IMR-90 (cell line): ENCODE results near the gene INPP5D. TPM values are rescaled to one million over a fixed set of nuclear protein-coding genes. Genes with fewer than 3 reads are reported as not detected.
A peak's percentile ranks its signal among the peaks of the same experiment; 100 is the strongest.

Source experiments
- ATAC-seq: fragments of 200-7000 bp; cut with Tn5 transposase; 2 replicates; pipeline ENCODE4 v1.9.1; 2020; ENCODE audit warnings: low read depth, mild to moderate bottlenecking, moderate library complexity
- BruUV-seq: library from RNA; stranded (reverse); fragments of 400-500 nt; replicated peaks from 2 replicates; lab custom pipeline; 2021; lab: Mats Ljungman, UMichigan
- CTCF ChIA-PET: fragments of 300-600 bp; formaldehyde crosslinking; extraction: SDS; loops from one replicate; lab custom pipeline; 2021; ENCODE audit warnings: antibody characterized with exemption; lab: Yijun Ruan, JAX
- POLR2A ChIA-PET: fragments of 300-600 bp; sonication (Branson Sonifier 250); formaldehyde crosslinking; loops from one replicate; lab custom pipeline; 2022; ENCODE audit warnings: antibody characterized with exemption; ENCODE audit not compliant: unreplicated experiment; lab: Charles Lee
- DNase-seq: peaks from one replicate; pipeline ENCODE4 v3.0.0; 2013
- H2AFZ ChIP-seq: replicated peaks from 2 replicates; pipeline ENCODE3; 2013; ENCODE audit warnings: low read length, mild to moderate bottlenecking; ENCODE audit not compliant: poor library complexity
- H2AK5ac ChIP-seq: 2 replicates; pipeline ENCODE4 v1.6.1; 2013; ENCODE audit warnings: low read depth, low read length, inconsistent platforms
- H2AK9ac ChIP-seq: replicated peaks from 2 replicates; pipeline ENCODE3; 2013; ENCODE audit warnings: mild to moderate bottlenecking, low read depth, low read length, moderate library complexity; ENCODE audit not compliant: poor library complexity
- H2BK120ac ChIP-seq: 2 replicates; pipeline ENCODE4 v1.6.1; 2013; ENCODE audit warnings: low read depth, low read length, inconsistent platforms
- H2BK15ac ChIP-seq: 3 replicates; pipeline ENCODE4 v1.6.1; 2013; ENCODE audit warnings: low read depth, low read length, inconsistent platforms
- H2BK20ac ChIP-seq: 2 replicates; pipeline ENCODE4 v1.6.1; 2013; ENCODE audit warnings: low read depth, mild to moderate bottlenecking, inconsistent platforms, low read length, moderate library complexity
- H2BK5ac ChIP-seq: 2 replicates; pipeline ENCODE4 v1.6.1; 2013; ENCODE audit warnings: mild to moderate bottlenecking, low read depth, low read length, inconsistent platforms; ENCODE audit not compliant: poor library complexity, severe bottlenecking
- H3K14ac ChIP-seq: replicated peaks from 2 replicates; pipeline ENCODE4 v1.6.1; 2013; ENCODE audit warnings: low read depth, low read length, inconsistent platforms
- H3K18ac ChIP-seq: 2 replicates; pipeline ENCODE4 v1.6.1; 2013; ENCODE audit warnings: low read depth, low read length, control low read depth
- H3K23ac ChIP-seq: 2 replicates; pipeline ENCODE4 v1.6.1; 2013; ENCODE audit warnings: low read depth, low read length, inconsistent platforms
- H3K27ac ChIP-seq: 2 replicates; pipeline ENCODE4 v1.5.1; 2013; ENCODE audit warnings: mild to moderate bottlenecking, control low read depth, low read length; ENCODE audit not compliant: insufficient read depth
- H3K27me3 ChIP-seq: 2 replicates; pipeline ENCODE4 v1.6.1; 2013; ENCODE audit warnings: low read length; ENCODE audit not compliant: control insufficient read depth, insufficient read depth
- H3K36me3 ChIP-seq: 2 replicates; pipeline ENCODE4 v1.6.1; 2013; ENCODE audit warnings: low read length, mixed read lengths; ENCODE audit not compliant: control insufficient read depth, insufficient read depth
- H3K4ac ChIP-seq: 2 replicates; pipeline ENCODE4 v1.6.1; 2013; ENCODE audit warnings: low read depth, low read length, inconsistent platforms
- H3K4me1 ChIP-seq: 2 replicates; pipeline ENCODE4 v1.6.1; 2013; ENCODE audit warnings: low read length, mixed read lengths; ENCODE audit not compliant: control insufficient read depth, insufficient read depth
- H3K4me2 ChIP-seq: 2 replicates; pipeline ENCODE4 v1.6.1; 2013; ENCODE audit warnings: low read depth, mild to moderate bottlenecking, control low read depth, low read length, moderate library complexity
- H3K4me3 ChIP-seq: 2 replicates; pipeline ENCODE4 v1.5.1; 2013; ENCODE audit warnings: low read depth, mild to moderate bottlenecking, control low read depth, low read length, moderate library complexity; ENCODE audit not compliant: insufficient read depth
- H3K56ac ChIP-seq: 2 replicates; pipeline ENCODE4 v1.6.1; 2013; ENCODE audit warnings: low read length, inconsistent platforms; ENCODE audit not compliant: insufficient read depth; ENCODE audit errors: extremely low read depth
- H3K79me1 ChIP-seq, 2 experiments: 2 replicates each; pipeline ENCODE4 v1.6.1; 2013; ENCODE audit warnings: low read length in 2 of 2, inconsistent platforms in 1 of 2, low read depth in 1 of 2
- H3K9ac ChIP-seq: 2 replicates; pipeline ENCODE4 v1.6.1; 2013; ENCODE audit warnings: low read depth, low read length, control low read depth
- H3K9me1 ChIP-seq: 2 replicates; pipeline ENCODE4 v1.6.1; 2013; ENCODE audit warnings: low read length, inconsistent platforms; ENCODE audit not compliant: insufficient read depth
- H3K9me3 ChIP-seq: 2 replicates; pipeline ENCODE4 v1.6.1; 2013; ENCODE audit warnings: low read length; ENCODE audit not compliant: control insufficient read depth, insufficient read depth
- H4K20me1 ChIP-seq: 2 replicates; pipeline ENCODE4 v1.6.1; 2013; ENCODE audit warnings: low read length, inconsistent platforms; ENCODE audit not compliant: insufficient read depth
- H4K5ac ChIP-seq: 2 replicates; pipeline ENCODE4 v1.6.1; 2013; ENCODE audit warnings: mild to moderate bottlenecking, low read depth, low read length, control low read depth
- H4K8ac ChIP-seq, 2 experiments: 2 replicates each; pipeline ENCODE4 v1.6.1; 2013; ENCODE audit warnings: low read depth in 2 of 2, low read length in 2 of 2, control low read depth in 1 of 2, inconsistent platforms in 1 of 2
- H4K91ac ChIP-seq: 2 replicates; pipeline ENCODE4 v1.6.1; 2013; ENCODE audit warnings: low read depth, low read length, inconsistent platforms; ENCODE audit not compliant: insufficient read depth
- CHD1 ChIP-seq: IDR thresholded peaks from 2 replicates; pipeline ENCODE4 v1.6.1; 2012; ENCODE audit warnings: low read depth, low read length, improper control_type of control experiment
- RCOR1 ChIP-seq: IDR thresholded peaks from 2 replicates; pipeline ENCODE4 v1.6.1; 2012; ENCODE audit warnings: mild to moderate bottlenecking, low read length, improper control_type of control experiment; ENCODE audit not compliant: insufficient replicate concordance
- WGBS, 2 experiments: methylation state at CpG; one replicate each; pipeline versions ENCODE4 v1.1.5 to v1.1.7; 2013; ENCODE audit warnings: missing lambda C conversion rate in 2 of 2; ENCODE audit not compliant: insufficient read length in 1 of 2; ENCODE audit errors: extremely low coverage in 2 of 2; 5-methylcytosine and 5-hydroxymethylcytosine counted together
- dilution Hi-C: fragments of 300-500 bp; cut with HindIII; formaldehyde crosslinking; loops from one replicate; pipeline ENCODE4 v1.14.3; 2018; ENCODE audit warnings: low sequenced_read_pairs; ENCODE audit not compliant: unreplicated experiment
- in situ Hi-C: fragments of 300-500 bp; cut with MboI; formaldehyde crosslinking; loops from 3 replicates; pipeline ENCODE4 v1.14.3; 2019; ENCODE audit warnings: low sequenced_read_pairs, inconsistent platforms, mixed read lengths
- intact Hi-C: fragments of 100-400 bp; cut with micrococcal nuclease; formaldehyde crosslinking; loops from 2 replicates; pipeline ENCODE4 v1.10.0; 2022
- polyA plus RNA-seq, 3 experiments: library from polyadenylated mRNA; depleted of rRNA; stranded (reverse); fragments of >200 nt; gene quantifications; 2 replicates each; pipeline ENCODE4 v1.2.3, GENCODE V29; 2012; ENCODE audit warnings: low replicate concordance in 1 of 3
- total RNA-seq: library from RNA; depleted of rRNA; stranded (reverse); fragments of >200 nt; gene quantifications from 2 replicates; pipeline ENCODE4 v1.2.3, GENCODE V29; 2012
- TF ChIP-seq, protein P1 (sequence below): fragments of 150-350 bp; IDR thresholded peaks from 2 replicates; pipeline ENCODE4 v1.6.1; 2017; ENCODE audit warnings: mild to moderate bottlenecking, antibody characterized with exemption, low read length, low read depth

INPP5D gene
- total and polyA plus RNA-seq, 2 of the 4 experiments (the other 2 are of a cell fraction): 0.18 to 0.29 TPM

GRCh38 chr2:233031556-233032500 lies 28.3 kb upstream of the INPP5D start:
- H3K27ac ChIP-seq: no peak overlapping the region
- in situ Hi-C loops: no loop called here
- intact Hi-C loops: no loop called here

More at GRCh38 chr2:233031556-233032500, 28.3 kb upstream of the INPP5D start:
- Histone ChIP-seq H3K9me1 (peaks cover 8% of the 10 kb centered on the region; the same call in 1 of the 2 replicates), H3K14ac (no peak overlapping the region), H3K4me3 (no peak overlapping the region), H3K4me1 (no peaks in the 10 kb centered on the region), H4K8ac (no peak overlapping the region), H3K36me3 (no peaks in the 10 kb centered on the region), H3K23ac (no peak overlapping the region), H3K4ac (no peak overlapping the region), H2BK20ac (no peak overlapping the region), H2BK15ac (no peak overlapping the region), H2AFZ (peak overlapping the region; percentile 13), H2AK5ac (no peak overlapping the region), H3K18ac (no peak overlapping the region), H3K56ac (no peak overlapping the region), H3K27me3 (peaks cover 3% of the 10 kb centered on the region), H2BK5ac (no peak overlapping the region), H3K9ac (no peak overlapping the region), H3K79me1 (no peaks in the 10 kb centered on the region), H2AK9ac (no peak overlapping the region), H3K9me3 (peaks cover 4% of the 10 kb centered on the region; the same call in 1 of the 2 replicates), H4K91ac (no peak overlapping the region), H4K20me1 (no peaks in the 10 kb centered on the region), H4K5ac (no peak overlapping the region), H3K4me2 (no peak overlapping the region), H2BK120ac (no peak overlapping the region)
- ChIA-PET CTCF (interaction anchor here (0.6 kb wide), 1 partner anchor 346 kb away, joined by 3 read pairs; no protein-coding TSS in a partner anchor), POLR2A (interaction anchor here (0.5 kb wide), 1 partner anchor 33 kb away, joined by 5 read pairs; no protein-coding TSS in a partner anchor)
- dilution Hi-C loops: no loop called here
- no TSS peak for BruUV-seq
- no peak for ATAC-seq
- WGBS, 2 experiments: 43% methylated on average over 5 of the region's 27 CpGs; no CpG with 5 or more reads in 1 of the 2 experiments
- no peak for DNase-seq
- TF ChIP-seq, protein P1, sequence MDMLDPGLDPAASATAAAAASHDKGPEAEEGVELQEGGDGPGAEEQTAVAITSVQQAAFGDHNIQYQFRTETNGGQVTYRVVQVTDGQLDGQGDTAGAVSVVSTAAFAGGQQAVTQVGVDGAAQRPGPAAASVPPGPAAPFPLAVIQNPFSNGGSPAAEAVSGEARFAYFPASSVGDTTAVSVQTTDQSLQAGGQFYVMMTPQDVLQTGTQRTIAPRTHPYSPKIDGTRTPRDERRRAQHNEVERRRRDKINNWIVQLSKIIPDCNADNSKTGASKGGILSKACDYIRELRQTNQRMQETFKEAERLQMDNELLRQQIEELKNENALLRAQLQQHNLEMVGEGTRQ: no peak
- TF ChIP-seq CHD1 (no peak), RCOR1 (no peak)
